Adrenal gland (tissue), 12 donors: Measurements from ENCODE around the gene DNAJB2. TPM values are rescaled to one million over a fixed set of nuclear protein-coding genes. Genes with fewer than 3 reads are reported as not detected.

Experiments
- DNase-seq, 7 donors: peaks; one replicate each; pipeline ENCODE4 v3.0.0-alpha.2; 2019 to 2020
- H3K27ac ChIP-seq, 5 donors: fragments of 200-600 bp; sonication (generic) in 4 of 5; 1 replicate in 3 of 5; 2 replicates in 2 of 5; pipeline versions ENCODE4 v1.5.1 to v1.8.0; 2016 to 2020; ENCODE audit warnings: mild to moderate bottlenecking in 1 of 5
- H3K27me3 ChIP-seq: fragments of 200-600 bp; 2 replicates; pipeline ENCODE4 v1.8.0; 2021
- H3K36me3 ChIP-seq, 2 donors: fragments of 200-600 bp; replicated peaks in 1 of 2; 1 replicate in 1 of 2; 2 replicates in 1 of 2; pipeline versions ENCODE4 v1.5.1 to v1.8.0; 2018 to 2022
- H3K4me1 ChIP-seq, 2 donors: fragments of 200-600 bp; replicated peaks in 1 of 2; 1 replicate in 1 of 2; 2 replicates in 1 of 2; pipeline versions ENCODE4 v1.5.1 to v1.8.0; 2018 to 2021
- H3K4me3 ChIP-seq, 4 donors: fragments of 200-600 bp; sonication (generic) in 3 of 4; one replicate each; pipeline ENCODE4 v1.5.1; 2016 to 2018
- H3K9me3 ChIP-seq, 3 donors: fragments of 200-600 bp; sonication (generic) in 1 of 3; replicated peaks in 1 of 3; 1 replicate in 2 of 3; 2 replicates in 1 of 3; pipeline versions ENCODE4 v1.5.1 to v1.8.0; 2016 to 2021
- CTCF ChIP-seq, 6 experiments: fragments of 450-650 bp in 4 of 6; fragments of 200-600 bp in 2 of 6; sonication (generic) in 1 of 6; IDR thresholded peaks; 1 replicate in 5 of 6; 2 replicates in 1 of 6; pipeline versions ENCODE4 v1.5.1 to v1.8.0; 2016 to 2021; ENCODE audit warnings: antibody characterized with exemption in 6 of 6, mild to moderate bottlenecking in 2 of 6, moderate library complexity in 1 of 6
- POLR2A ChIP-seq, 2 donors: fragments of 450-650 bp; IDR thresholded peaks; one replicate each; pipeline ENCODE4 v1.6.1; 2017; ENCODE audit warnings: antibody characterized with exemption in 2 of 2, mild to moderate bottlenecking in 2 of 2, moderate library complexity in 1 of 2
- WGBS, 4 donors: extraction: QIAGEN DNeasy Blood & Tissue Kit in 2 of 4; methylation state at CpG; one replicate each; pipeline versions ENCODE4 v1.1.5 to v1.1.7; 2013 to 2017; 5-methylcytosine and 5-hydroxymethylcytosine counted together
- intact Hi-C, 2 donors: fragments of 100-400 bp; cut with DNase I; formaldehyde crosslinking; loops; one replicate each; pipeline versions ENCODE4 v1.14.1 to v1.15.0; 2022 to 2023
- polyA plus RNA-seq, 3 donors: library from polyadenylated mRNA; stranded (reverse); fragments of 200-250 nt in 2 of 3; fragments of 350-450 nt in 1 of 3; fragmentation: Illumina TruSeq in 1 of 3; extraction: RNeasy Lipid Tissue Mini Kit (QIAGEN cat#74804) in 1 of 3; gene quantifications; one replicate each; pipeline ENCODE4 v1.2.3, GENCODE V29; 2013 to 2014
- total RNA-seq, 9 donors: library from RNA; depleted of rRNA in 4 of 9; stranded (reverse); fragments of >200 nt in 4 of 9; fragments of 120-200 nt in 1 of 9; fragmentation: NEBNext Ultra II Directional in 1 of 9; extraction: Animal tissue kit (Norgen Biotek cat#: 25700) in 1 of 9; gene quantifications; one replicate each; pipeline versions ENCODE4 v1.1.0 to v1.2.4, GENCODE V29; 2013 to 2023
- donor health status: healthy with polysubstance abuse.
- donor health status: Bipolar disorder and iron deficiency.
- donor health status: DM: yes; HTN: yes; CAD: no.
- donor health status: DM: no; HTN: no; CAD: no.
- donor health status: DM: no; HTN: no; CAD: no.
- donor health status: DM: yes; HTN: yes; CAD: no.

The DNAJB2 gene
- total and polyA plus RNA-seq, 12 donors = 80.6 to 201 (median 137) TPM

GRCh38 chr2:219302412-219302968 lies 23.3 kb downstream of the DNAJB2 start:
- no peaks in the 10 kb centered on the region for H3K27me3 ChIP-seq
- WGBS, 4 donors = 65 to 76% (median 73%) methylated on average over 8 to 11 of the region's 11 CpGs
- no peaks in the 10 kb centered on the region for H3K9me3 ChIP-seq
- peak in 1 of 7 donors; percentile 46 for DNase-seq
- H3K4me1 ChIP-seq = no peaks in the 10 kb centered on the region
- no peak overlapping the region for H3K27ac ChIP-seq
- H3K36me3 ChIP-seq = no peaks in the 10 kb centered on the region
- H3K4me3 ChIP-seq = no peak overlapping the region
- intact Hi-C loops = loop anchor here in 1 of 2 donors (10.0 kb wide), 1 partner anchor 248 kb away; no protein-coding TSS in a partner anchor
- TF ChIP-seq CTCF (IDR thresholded peaks at IDR 0.05) (no peak), POLR2A (IDR thresholded peaks at IDR 0.05) (no peak)

- TF ChIP-seq POLR2A (IDR thresholded peaks at IDR 0.05) (no peak), CTCF (IDR thresholded peaks at IDR 0.05) (no peak)
- Histone ChIP-seq H3K4me1 (no peaks in the 10 kb centered on the region), H3K4me3 (no peak overlapping the region), H3K36me3 (no peaks in the 10 kb centered on the region), H3K27me3 (peaks cover 1% of the 10 kb centered on the region), H3K27ac (no peak overlapping the region), H3K9me3 (no peaks in the 10 kb centered on the region)
- intact Hi-C loops = loop anchor here in 1 of 2 donors (10.0 kb wide), 1 partner anchor 249 kb away; no protein-coding TSS in a partner anchor
- no peak for DNase-seq
- WGBS, 4 donors = 44 to 63% (median 52%) methylated on average over 2 of the region's 2 CpGs
These were observed 25.1 kb downstream of the DNAJB2 start for GRCh38 chr2:219304223-219304622.

GRCh38 chr2:219306047-219306446 lies 26.9 kb downstream of the DNAJB2 start:
- DNase-seq = no peak
- intact Hi-C loops = loop anchor here in 1 of 2 donors (10.0 kb wide), 1 partner anchor 251 kb away; no protein-coding TSS in a partner anchor
- H3K9me3 ChIP-seq = no peaks in the 10 kb centered on the region
- TF ChIP-seq POLR2A (IDR thresholded peaks at IDR 0.05) = no peak
- no peak for TF ChIP-seq CTCF (IDR thresholded peaks at IDR 0.05)
- WGBS, 4 donors = 58 to 68% (median 61%) methylated on average over 1 of the region's 1 CpG
- H3K36me3 ChIP-seq = no peaks in the 10 kb centered on the region
- H3K27ac ChIP-seq = no peak overlapping the region
- no peaks in the 10 kb centered on the region for H3K4me1 ChIP-seq
- no peak overlapping the region for H3K4me3 ChIP-seq
- peaks cover 12% of the 10 kb centered on the region for H3K27me3 ChIP-seq

GRCh38 chr2:219308142-219309101 lies 29.3 kb downstream of the DNAJB2 start:
- H3K27me3 ChIP-seq = peaks cover 12% of the 10 kb centered on the region
- TF ChIP-seq CTCF (IDR thresholded peaks at IDR 0.05) (no peak), POLR2A (IDR thresholded peaks at IDR 0.05) (peak in 1 of 2 donors; percentile 28)
- DNase-seq = peak; percentile 56 to 79 (median 77)
- no peaks in the 10 kb centered on the region for H3K36me3 ChIP-seq
- H3K4me3 ChIP-seq = peak overlapping the region in 1 of 4 donors; percentile 36
- 3 to 4% (median 3%) methylated on average over 31 to 45 of the region's 45 CpGs for WGBS, 4 donors
- H3K9me3 ChIP-seq = no peaks in the 10 kb centered on the region
- H3K27ac ChIP-seq = peak overlapping the region in 1 of 5 donors; percentile 74
- no peaks in the 10 kb centered on the region for H3K4me1 ChIP-seq
- intact Hi-C loops = loop anchor here in 1 of 2 donors (10.0 kb wide), 1 partner anchor 254 kb away; no protein-coding TSS in a partner anchor
